ENCODE results near the gene NFKBIL1.

NFKBIL1 gene

GRCh38 chr6:31535538-31536324 lies 11.7 kb upstream of the NFKBIL1 start:
- no peak for DNase-seq

DNA sequence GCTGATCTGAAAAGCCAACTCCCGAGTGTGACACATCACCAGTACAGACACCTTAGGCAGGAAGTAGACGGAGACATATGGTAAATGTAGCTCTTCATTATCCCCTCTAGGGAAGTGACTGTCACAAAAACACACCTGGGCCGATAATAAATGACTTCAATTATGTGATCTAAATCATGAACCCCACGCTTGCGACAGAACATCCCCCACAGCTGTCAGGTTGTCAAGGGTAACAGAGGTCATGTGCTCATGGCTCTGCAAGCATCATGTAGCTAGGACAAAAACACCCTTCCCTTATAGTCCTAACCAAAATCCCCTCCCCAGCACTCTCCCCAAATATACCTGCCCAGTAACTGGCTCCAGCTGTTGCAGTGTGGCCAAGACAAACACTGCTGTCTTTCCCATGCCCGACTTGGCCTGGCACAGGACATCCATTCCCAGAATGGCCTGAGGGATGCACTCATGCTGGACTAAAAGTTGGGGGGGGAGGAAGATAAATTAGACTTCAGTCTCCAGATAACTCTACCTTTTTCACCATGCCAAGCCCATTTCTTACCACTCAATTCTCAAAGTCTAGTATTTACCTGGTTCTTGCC lies 8.5 kb upstream of the NFKBIL1 start:
- peak; percentile 56 for DNase-seq

- DNase-seq, result no peak
Measured at GRCh38 chr6:31540640-31541039, 6.8 kb upstream of the NFKBIL1 start.

GRCh38 chr6:31541059-31541657 lies 6.2 kb upstream of the NFKBIL1 start:
- peak; percentile 87 for DNase-seq

- DNase-seq, result peak; percentile 96
Measured at GRCh38 chr6:31541658-31542521, 5.5 kb upstream of the NFKBIL1 start, which contains the start of gene DDX39B. DDX39B (minus strand) TSS chr6:31542003; CDS start chr6:31540532, 1,471 bp downstream.

DNA sequence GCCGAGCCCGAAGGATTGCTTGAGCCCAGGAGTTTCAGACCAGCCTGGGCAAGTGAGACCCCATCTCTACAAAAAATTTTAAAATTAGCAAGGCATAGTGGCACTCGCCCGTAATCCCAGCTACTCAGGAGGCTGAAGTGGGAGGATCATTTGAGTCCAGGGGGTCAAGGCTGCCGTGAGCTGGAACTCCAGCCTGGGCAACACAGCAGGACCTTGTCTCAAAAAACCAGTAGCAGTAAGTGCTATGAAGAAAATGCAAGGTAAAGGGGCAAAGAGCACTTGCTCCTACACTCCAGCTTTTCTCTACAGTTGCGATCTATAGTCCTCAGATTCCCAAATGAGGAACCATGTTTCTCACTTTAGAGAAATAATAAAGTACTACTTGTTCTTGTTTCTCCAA lies 3.8 kb upstream of the NFKBIL1 start:
- DNase-seq, result no peak

DNA sequence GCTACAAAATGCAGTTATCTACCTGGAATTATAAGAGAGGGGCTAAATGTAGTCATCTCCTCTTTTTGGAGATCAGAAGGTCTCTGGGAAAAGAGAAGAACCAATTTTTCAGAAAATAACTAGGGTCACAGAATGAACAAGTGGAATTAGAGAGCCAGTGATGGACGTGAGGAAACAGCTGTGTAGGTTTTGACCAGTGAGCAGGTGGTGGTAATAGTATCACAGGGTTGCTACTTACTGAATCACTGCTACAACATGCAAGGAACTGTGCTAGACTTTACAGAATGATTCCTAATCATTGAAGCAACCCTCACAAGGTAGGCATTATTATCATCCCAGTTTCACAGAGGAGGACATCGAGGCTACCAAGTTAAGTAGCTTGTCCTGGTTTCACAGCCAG lies 2.7 kb upstream of the NFKBIL1 start:
- DNase-seq, result no peak

DNA sequence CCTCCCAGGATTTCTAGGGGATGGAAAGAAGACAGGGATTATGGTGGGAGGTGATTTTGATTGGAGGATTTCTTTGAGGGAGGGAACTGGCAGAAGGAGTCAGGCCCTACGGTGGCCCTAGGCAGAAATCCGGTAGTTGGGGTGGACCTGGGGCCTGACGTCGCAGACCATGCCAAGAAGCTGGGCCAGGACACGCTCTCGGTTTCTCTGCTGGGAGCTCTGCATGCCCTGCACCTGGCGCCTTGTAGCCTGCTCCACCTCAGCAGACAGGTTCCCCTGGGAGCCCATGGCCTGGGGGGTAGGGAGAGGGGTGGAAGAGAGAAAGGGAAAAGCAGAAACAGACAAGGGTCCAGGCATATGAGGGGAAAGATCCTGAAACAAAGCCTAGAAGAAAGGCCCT lies 2.1 kb upstream of the NFKBIL1 start:
- no peak for DNase-seq

DNA sequence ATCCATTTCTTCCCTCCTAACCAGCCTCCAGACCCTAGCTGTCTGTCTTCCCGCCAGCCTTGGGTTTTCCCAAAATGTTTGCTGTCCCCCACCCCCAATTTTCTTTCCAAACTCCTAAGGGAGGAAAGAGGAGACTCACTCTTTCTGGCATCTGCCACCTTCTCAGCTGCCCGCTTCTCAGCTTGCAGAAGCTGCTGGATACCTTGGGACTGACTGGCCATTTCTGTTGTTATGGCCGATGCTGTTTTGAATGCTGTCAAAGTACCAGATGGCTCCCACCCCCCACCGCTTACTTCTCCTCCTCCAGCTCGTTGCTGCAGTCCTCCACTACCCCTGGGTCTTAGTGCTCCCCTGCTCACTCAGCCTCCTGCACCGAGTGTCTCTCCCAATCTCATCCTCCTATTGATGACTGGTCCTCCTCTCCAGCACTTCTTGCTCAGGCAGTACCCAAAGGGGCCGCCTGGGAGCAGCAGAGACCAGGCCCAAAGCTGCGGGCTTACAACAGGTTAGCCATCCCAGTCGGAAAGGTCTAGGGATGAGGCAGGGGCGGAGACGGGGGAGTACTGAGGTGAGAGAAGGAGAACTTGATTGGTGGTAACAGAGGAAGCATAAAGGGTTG lies 960 bp upstream of the NFKBIL1 start, which contains the start of gene ATP6V1G2:
Gene ATP6V1G2 (minus strand): TSS at position 270 of the 619 bp plus-strand sequence. CDS start 49 bp downstream, at position 221.
- peak; percentile 89 for DNase-seq

- no peak for DNase-seq
Measured at GRCh38 chr6:31547727-31548543, 527 bp downstream of the NFKBIL1 start.

GRCh38 chr6:31548544-31548873 lies 1.1 kb downstream of the NFKBIL1 start:
- no peak for DNase-seq

DNA sequence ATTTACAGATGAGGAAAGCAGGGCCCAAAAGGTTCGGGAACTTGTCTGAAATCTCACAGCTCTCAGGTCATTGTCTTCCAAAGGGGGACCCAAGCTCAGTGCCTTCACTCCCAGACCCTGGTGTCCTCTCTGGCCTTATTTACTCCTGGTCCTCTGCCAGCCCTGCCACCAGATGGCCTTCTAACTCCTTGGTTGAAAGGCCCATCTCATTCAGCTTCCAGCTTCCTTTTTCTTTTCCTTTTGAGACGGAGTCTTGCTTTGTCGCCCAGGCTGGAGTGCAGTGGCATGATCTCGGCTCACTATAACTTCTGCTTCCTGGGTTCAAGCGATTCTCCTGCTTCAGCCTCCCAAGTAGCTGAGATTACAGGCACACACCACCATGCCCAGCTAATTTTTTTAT lies 4.0 kb downstream of the NFKBIL1 start:
- peak; percentile 80 for DNase-seq

- peak; percentile 20 for DNase-seq
Measured at GRCh38 chr6:31556307-31556706, 8.9 kb downstream of the NFKBIL1 start.

- DNase-seq, result no peak
Measured at GRCh38 chr6:31557443-31558317, 10.3 kb downstream of the NFKBIL1 start.

DNA sequence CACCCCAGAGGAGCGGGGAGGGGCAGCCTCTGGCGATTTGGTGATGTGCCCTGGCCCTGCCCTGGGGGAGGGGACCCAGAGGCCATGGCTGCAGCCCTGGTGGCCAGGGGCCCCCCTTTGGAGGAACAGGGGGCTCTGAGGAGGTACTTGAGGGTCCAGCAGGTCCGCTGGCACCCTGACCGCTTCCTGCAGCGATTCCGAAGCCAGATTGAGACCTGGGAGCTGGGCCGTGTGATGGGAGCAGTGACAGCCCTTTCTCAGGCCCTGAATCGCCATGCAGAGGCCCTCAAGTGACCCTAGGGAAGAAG lies 10.9 kb downstream of the NFKBIL1 start:
- DNase-seq, result no peak

- DNase-seq, result peak; percentile 78
Measured at GRCh38 chr6:31558631-31559500, 11.5 kb downstream of the NFKBIL1 start.

GRCh38 chr6:31559606-31559957 lies 12.2 kb downstream of the NFKBIL1 start:
- no peak for DNase-seq

- peak; percentile 71 for DNase-seq
Measured at GRCh38 chr6:31559958-31560696, 12.7 kb downstream of the NFKBIL1 start.

- DNase-seq, result no peak
Measured at GRCh38 chr6:31560697-31561058, 13.3 kb downstream of the NFKBIL1 start.

All from CD4-positive, alpha-beta T cell treated with Interleukin-17A for 1 hour (primary cell).